Neural progenitor cell (in vitro differentiated cells): Measurements from ENCODE around the gene ZNF385D. TPM values are rescaled to one million over a fixed set of nuclear protein-coding genes. Genes with fewer than 3 reads are reported as not detected.

Source experiments
- DNase-seq: peaks from one replicate; pipeline ENCODE4 v3.0.0-alpha.2; 2016; ENCODE audit warnings: low spot score
- H2AFZ ChIP-seq: fragments of 200-600 bp; sonication (generic); replicated peaks from 2 replicates; pipeline ENCODE4 v1.6.1; 2016; ENCODE audit warnings: antibody characterized with exemption
- H3F3A ChIP-seq: fragments of 200-600 bp; sonication (generic); 2 replicates; pipeline ENCODE4 v1.6.1; 2016; ENCODE audit warnings: antibody characterized with exemption, low read depth
- H3K27ac ChIP-seq: fragments of 200-600 bp; sonication (generic); 2 replicates; pipeline ENCODE4 v1.5.1; 2016; ENCODE audit warnings: mild to moderate bottlenecking
- H3K27me3 ChIP-seq: fragments of 200-600 bp; sonication (generic); 2 replicates; pipeline ENCODE4 v1.6.1; 2016; ENCODE audit warnings: mild to moderate bottlenecking, moderate library complexity
- H3K36me3 ChIP-seq: fragments of 200-600 bp; sonication (generic); 2 replicates; pipeline ENCODE4 v1.5.1; 2016
- H3K4me1 ChIP-seq: fragments of 200-600 bp; sonication (generic); 2 replicates; pipeline ENCODE4 v1.6.1; 2016; ENCODE audit warnings: mixed run types
- H3K4me2 ChIP-seq: fragments of 200-600 bp; sonication (generic); 2 replicates; pipeline ENCODE4 v1.6.1; 2016
- H3K4me3 ChIP-seq: fragments of 200-600 bp; sonication (generic); 2 replicates; pipeline ENCODE4 v1.5.1; 2016
- H3K79me2 ChIP-seq: fragments of 200-600 bp; sonication (generic); 2 replicates; pipeline ENCODE4 v1.6.1; 2016; ENCODE audit warnings: low read depth
- H3K9ac ChIP-seq: fragments of 200-600 bp; sonication (generic); 2 replicates; pipeline ENCODE4 v1.6.1; 2016
- H3K9me3 ChIP-seq: fragments of 200-600 bp; sonication (generic); 2 replicates; pipeline ENCODE4 v1.5.1; 2016; ENCODE audit warnings: low read depth
- H4K20me1 ChIP-seq: fragments of 200-600 bp; sonication (generic); 2 replicates; pipeline ENCODE4 v1.6.1; 2016; ENCODE audit warnings: low read depth
- H3K27ac Mint-ChIP-seq: 3 replicates; pipeline ENCODE4 v1.8.0; 2021; ENCODE audit warnings: mixed read lengths
- H3K27me3 Mint-ChIP-seq: 2 replicates; pipeline ENCODE4 v1.8.0; 2022; ENCODE audit warnings: low read depth, mild to moderate bottlenecking, inconsistent platforms, moderate library complexity, mixed read lengths; ENCODE audit not compliant: insufficient read depth
- H3K36me3 Mint-ChIP-seq: 3 replicates; pipeline ENCODE4 v1.8.0; 2021; ENCODE audit warnings: mixed read lengths
- H3K4me1 Mint-ChIP-seq: 3 replicates; pipeline ENCODE4 v1.8.0; 2021; ENCODE audit warnings: mixed read lengths
- H3K4me3 Mint-ChIP-seq: 3 replicates; pipeline ENCODE4 v1.8.0; 2021; ENCODE audit warnings: mild to moderate bottlenecking, moderate library complexity, mixed read lengths
- H3K9me3 Mint-ChIP-seq: 3 replicates; pipeline ENCODE4 v1.8.0; 2020; ENCODE audit warnings: mixed read lengths
- EZH2 ChIP-seq: fragments of 200-600 bp; sonication (generic); IDR thresholded peaks from 2 replicates; pipeline ENCODE4 v1.6.1; 2017; ENCODE audit warnings: antibody characterized with exemption, mild to moderate bottlenecking, moderate library complexity
- EZH2phosphoT487 ChIP-seq: fragments of 200-600 bp; sonication (generic); IDR thresholded peaks from 2 replicates; pipeline ENCODE4 v1.6.1; 2017; ENCODE audit warnings: antibody characterized with exemption
- total RNA-seq: library from RNA; depleted of rRNA; stranded (reverse); fragments of >200 nt; gene quantifications from 2 replicates; pipeline ENCODE4 v1.2.3, GENCODE V29; 2015; ENCODE audit warnings: low replicate concordance
- TF ChIP-seq, protein P1 (sequence below): fragments of 200-600 bp; sonication (generic); IDR thresholded peaks from 2 replicates; pipeline ENCODE4 v1.5.1; 2017; ENCODE audit warnings: antibody characterized with exemption, mild to moderate bottlenecking

Gene ZNF385D
- total RNA-seq, 1 donor from 2014 or later = 4.4 TPM

DNA sequence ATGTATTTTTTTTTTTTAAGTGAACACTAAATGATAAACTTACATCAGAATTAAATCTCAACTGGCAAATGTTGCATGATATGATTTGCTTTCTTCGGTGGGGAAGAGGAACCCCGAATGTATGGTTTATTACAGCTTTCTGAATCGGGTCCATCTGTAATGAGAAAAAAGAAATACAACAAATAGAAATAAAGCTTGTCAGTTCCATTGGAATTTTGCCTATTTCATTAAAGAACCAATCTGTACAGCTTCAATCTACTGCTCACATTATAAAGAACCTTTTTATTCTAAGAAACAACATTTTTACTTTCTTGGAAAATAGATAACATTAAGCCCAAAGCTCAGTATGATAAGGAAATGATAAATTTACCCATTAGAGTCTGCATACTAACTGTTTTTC, 186.5 kb downstream of the ZNF385D start:
- no peaks in the 10 kb centered on the region for H3K4me1 Mint-ChIP-seq
- no peaks in the 10 kb centered on the region for H3K36me3 Mint-ChIP-seq
- no peaks in the 10 kb centered on the region for H3F3A ChIP-seq
- H3K27me3 ChIP-seq = no peaks in the 10 kb centered on the region
- no peaks in the 10 kb centered on the region for H3K79me2 ChIP-seq
- no peaks in the 10 kb centered on the region for H3K9me3 Mint-ChIP-seq
- no peaks in the 10 kb centered on the region for H4K20me1 ChIP-seq
- H3K27ac Mint-ChIP-seq = no peak overlapping the region
- no peaks in the 10 kb centered on the region for H3K4me1 ChIP-seq
- H3K9me3 ChIP-seq = no peaks in the 10 kb centered on the region
- no peak for TF ChIP-seq EZH2phosphoT487
- TF ChIP-seq, protein P1, sequence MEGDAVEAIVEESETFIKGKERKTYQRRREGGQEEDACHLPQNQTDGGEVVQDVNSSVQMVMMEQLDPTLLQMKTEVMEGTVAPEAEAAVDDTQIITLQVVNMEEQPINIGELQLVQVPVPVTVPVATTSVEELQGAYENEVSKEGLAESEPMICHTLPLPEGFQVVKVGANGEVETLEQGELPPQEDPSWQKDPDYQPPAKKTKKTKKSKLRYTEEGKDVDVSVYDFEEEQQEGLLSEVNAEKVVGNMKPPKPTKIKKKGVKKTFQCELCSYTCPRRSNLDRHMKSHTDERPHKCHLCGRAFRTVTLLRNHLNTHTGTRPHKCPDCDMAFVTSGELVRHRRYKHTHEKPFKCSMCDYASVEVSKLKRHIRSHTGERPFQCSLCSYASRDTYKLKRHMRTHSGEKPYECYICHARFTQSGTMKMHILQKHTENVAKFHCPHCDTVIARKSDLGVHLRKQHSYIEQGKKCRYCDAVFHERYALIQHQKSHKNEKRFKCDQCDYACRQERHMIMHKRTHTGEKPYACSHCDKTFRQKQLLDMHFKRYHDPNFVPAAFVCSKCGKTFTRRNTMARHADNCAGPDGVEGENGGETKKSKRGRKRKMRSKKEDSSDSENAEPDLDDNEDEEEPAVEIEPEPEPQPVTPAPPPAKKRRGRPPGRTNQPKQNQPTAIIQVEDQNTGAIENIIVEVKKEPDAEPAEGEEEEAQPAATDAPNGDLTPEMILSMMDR = no peak
- no peak for TF ChIP-seq EZH2
- no peak overlapping the region for H3K27ac ChIP-seq
- H3K4me2 ChIP-seq = no peak overlapping the region
- no peak overlapping the region for H3K4me3 Mint-ChIP-seq
- H3K9ac ChIP-seq = no peak overlapping the region
- H3K27me3 Mint-ChIP-seq = no peaks in the 10 kb centered on the region
- DNase-seq = no peak
- no peak overlapping the region for H2AFZ ChIP-seq
- H3K36me3 ChIP-seq = no peaks in the 10 kb centered on the region
- H3K4me3 ChIP-seq = no peak overlapping the region

DNA sequence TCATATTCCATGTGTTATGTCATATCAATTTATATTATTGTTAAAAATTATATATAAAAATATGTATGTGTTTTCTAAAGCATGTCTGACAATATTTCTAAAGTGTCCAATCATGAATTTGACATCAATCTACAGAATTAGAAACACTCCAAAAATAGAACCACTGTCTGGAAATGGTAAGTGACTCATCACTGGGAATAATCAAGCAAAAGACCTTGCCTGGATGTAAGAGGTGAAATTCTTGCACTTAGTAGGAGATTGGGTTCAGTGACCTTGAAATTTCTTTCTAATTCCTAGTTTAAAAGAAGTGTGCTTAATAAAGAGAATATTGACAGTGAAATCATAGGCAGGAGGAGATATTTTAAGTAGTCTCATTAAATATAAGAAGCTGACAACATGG, 188.8 kb downstream of the ZNF385D start:
- Histone ChIP-seq H3F3A (no peaks in the 10 kb centered on the region), H4K20me1 (no peaks in the 10 kb centered on the region), H3K27me3 (no peaks in the 10 kb centered on the region), H3K79me2 (no peaks in the 10 kb centered on the region), H3K9ac (no peak overlapping the region), H3K4me2 (no peak overlapping the region), H3K27ac (no peak overlapping the region), H3K36me3 (no peaks in the 10 kb centered on the region), H3K4me3 (no peak overlapping the region), H3K9me3 (no peaks in the 10 kb centered on the region), H2AFZ (no peak overlapping the region), H3K4me1 (no peaks in the 10 kb centered on the region)
- no peaks in the 10 kb centered on the region for H3K4me1 Mint-ChIP-seq
- DNase-seq = no peak
- H3K27ac Mint-ChIP-seq = no peak overlapping the region
- H3K27me3 Mint-ChIP-seq = no peaks in the 10 kb centered on the region
- no peak overlapping the region for H3K4me3 Mint-ChIP-seq
- H3K9me3 Mint-ChIP-seq = peaks cover 7% of the 10 kb centered on the region
- H3K36me3 Mint-ChIP-seq = no peaks in the 10 kb centered on the region
- TF ChIP-seq, protein P1 = no peak
- no peak for TF ChIP-seq EZH2
- no peak for TF ChIP-seq EZH2phosphoT487

DNA sequence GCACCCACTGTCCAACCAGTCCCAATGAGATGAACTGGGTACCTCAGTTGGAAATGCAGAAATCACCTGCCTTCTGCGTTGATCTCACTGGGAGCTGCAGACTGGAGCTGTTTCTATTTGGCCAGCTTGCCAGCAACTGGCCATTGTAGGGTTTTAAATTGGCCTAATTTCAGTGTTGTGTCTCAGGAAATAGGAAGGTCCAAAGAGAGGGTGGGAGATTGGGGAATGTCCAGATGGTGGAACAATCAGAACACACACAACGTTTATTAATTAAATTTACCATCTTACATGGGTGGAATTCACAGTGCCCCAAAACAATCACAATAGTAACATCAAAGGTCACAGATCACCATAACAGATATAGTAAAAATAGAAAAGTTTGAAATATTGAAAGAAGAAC, 189.5 kb downstream of the ZNF385D start:
- no peaks in the 10 kb centered on the region for H3K9me3 ChIP-seq
- no peak overlapping the region for H3K27ac ChIP-seq
- H2AFZ ChIP-seq = no peak overlapping the region
- no peak overlapping the region for H3K9ac ChIP-seq
- H3K4me2 ChIP-seq = no peak overlapping the region
- Mint-ChIP-seq H3K9me3 (peaks cover 11% of the 10 kb centered on the region), H3K4me3 (no peak overlapping the region), H3K27me3 (no peaks in the 10 kb centered on the region), H3K4me1 (no peaks in the 10 kb centered on the region), H3K36me3 (no peaks in the 10 kb centered on the region), H3K27ac (no peak overlapping the region)
- H3K27me3 ChIP-seq = no peaks in the 10 kb centered on the region
- H3K4me1 ChIP-seq = no peaks in the 10 kb centered on the region
- H3K4me3 ChIP-seq = no peak overlapping the region
- H3K36me3 ChIP-seq = no peaks in the 10 kb centered on the region
- H3F3A ChIP-seq = no peaks in the 10 kb centered on the region
- TF ChIP-seq EZH2 (no peak), EZH2phosphoT487 (no peak)
- TF ChIP-seq, protein P1 = no peak
- no peaks in the 10 kb centered on the region for H4K20me1 ChIP-seq
- no peak for DNase-seq
- H3K79me2 ChIP-seq = no peaks in the 10 kb centered on the region

DNA sequence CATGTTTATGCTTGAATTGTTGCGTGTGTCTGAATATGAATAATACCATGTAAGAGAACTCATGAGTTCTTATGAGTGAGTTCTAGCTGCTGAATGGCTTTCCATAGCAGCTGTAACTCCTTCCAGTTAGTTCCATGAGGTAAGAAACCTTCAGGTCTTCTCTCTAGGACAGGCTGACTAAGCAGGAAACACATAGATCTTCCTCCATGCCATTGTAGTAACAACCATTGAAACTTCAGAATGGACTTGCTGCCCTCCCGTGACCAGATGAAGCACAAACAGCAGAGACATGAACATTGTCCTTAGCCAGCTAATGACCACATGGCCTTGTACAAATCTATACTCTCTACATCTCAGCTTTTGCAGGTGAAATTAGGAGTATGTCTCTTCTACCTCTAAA, 200.0 kb downstream of the ZNF385D start:
- peaks cover 7% of the 10 kb centered on the region for H3K4me1 ChIP-seq
- no peak overlapping the region for H3K4me3 ChIP-seq
- Mint-ChIP-seq H3K9me3 (no peaks in the 10 kb centered on the region), H3K4me1 (no peaks in the 10 kb centered on the region), H3K27me3 (no peaks in the 10 kb centered on the region), H3K4me3 (no peak overlapping the region), H3K36me3 (no peaks in the 10 kb centered on the region), H3K27ac (no peak overlapping the region)
- no peaks in the 10 kb centered on the region for H3K27me3 ChIP-seq
- no peak overlapping the region for H3K4me2 ChIP-seq
- no peak overlapping the region for H3K27ac ChIP-seq
- no peak overlapping the region for H2AFZ ChIP-seq
- no peak for DNase-seq
- no peaks in the 10 kb centered on the region for H3F3A ChIP-seq
- no peaks in the 10 kb centered on the region for H3K79me2 ChIP-seq
- H3K9me3 ChIP-seq = no peaks in the 10 kb centered on the region
- H4K20me1 ChIP-seq = no peaks in the 10 kb centered on the region
- no peaks in the 10 kb centered on the region for H3K36me3 ChIP-seq
- H3K9ac ChIP-seq = no peak overlapping the region
- TF ChIP-seq EZH2 (no peak), EZH2phosphoT487 (no peak)
- TF ChIP-seq, protein P1 = peak; percentile 19
